H1 (cell line): ENCODE results near the gene ST8SIA4. TPM values are rescaled to one million over a fixed set of nuclear protein-coding genes. Genes with fewer than 3 reads are reported as not detected.

Experiments
- CTCF ChIA-PET: fragments of 300-600 bp; sonication (Branson Sonifier 250); formaldehyde crosslinking; loops from one replicate; lab custom pipeline; 2021; ENCODE audit not compliant: partially characterized antibody; lab: Charles Lee
- POLR2A ChIA-PET: fragments of 300-600 bp; sonication (Branson Sonifier 250); formaldehyde crosslinking; loops from one replicate; lab custom pipeline; 2021; ENCODE audit warnings: inconsistent platforms; ENCODE audit not compliant: partially characterized antibody; lab: Charles Lee
- DNase-seq, 2 experiments: peaks; one replicate each; pipeline versions ENCODE4 v3.0.0 to v3.0.0-alpha.2; 2010 to 2022; ENCODE audit warnings: low spot score in 2 of 2, low read depth in 1 of 2, mixed read lengths in 1 of 2
- FAIRE-seq: peaks from 2 replicates; lab custom pipeline; 2011; peaks lifted over from hg19 to GRCh38; lab: Jason Lieb, UNC
- H2AFZ ChIP-seq: 2 replicates; pipeline ENCODE4 v1.8.1; 2012; ENCODE audit warnings: low read length, inconsistent platforms
- H2AK5ac ChIP-seq: 2 replicates; pipeline ENCODE4 v1.6.1; 2013; ENCODE audit warnings: low read depth, low read length
- H2BK120ac ChIP-seq: replicated peaks from 2 replicates; pipeline ENCODE3; 2013; ENCODE audit warnings: low read depth, low read length, inconsistent platforms
- H2BK12ac ChIP-seq: 2 replicates; pipeline ENCODE4 v1.6.1; 2013; ENCODE audit warnings: low read depth, low read length
- H2BK15ac ChIP-seq: 2 replicates; pipeline ENCODE4 v1.6.1; 2013; ENCODE audit warnings: low read length
- H2BK20ac ChIP-seq: 2 replicates; pipeline ENCODE4 v1.6.1; 2013; ENCODE audit warnings: low read length
- H2BK5ac ChIP-seq: 2 replicates; pipeline ENCODE4 v1.6.1; 2013; ENCODE audit warnings: low read depth, low read length
- H3K14ac ChIP-seq: 2 replicates; pipeline ENCODE4 v1.6.1; 2013; ENCODE audit warnings: inconsistent platforms; ENCODE audit not compliant: insufficient read length
- H3K18ac ChIP-seq: 2 replicates; pipeline ENCODE4 v1.6.1; 2013; ENCODE audit warnings: low read length; ENCODE audit errors: extremely low read depth
- H3K23ac ChIP-seq: 2 replicates; pipeline ENCODE4 v1.6.1; 2013; ENCODE audit warnings: inconsistent platforms; ENCODE audit not compliant: insufficient read length
- H3K23me2 ChIP-seq: 2 replicates; pipeline ENCODE4 v1.6.1; 2013; ENCODE audit warnings: low read depth, low read length
- H3K27ac ChIP-seq: 2 replicates; pipeline ENCODE4 v1.6.1; 2011; ENCODE audit warnings: low read depth, low read length, inconsistent platforms
- H3K27me3 ChIP-seq, 4 experiments: replicated peaks in 1 of 4; 1 replicate in 1 of 4; 2 replicates in 3 of 4; pipeline versions ENCODE4 v1.6.1 to v1.8.1; 2011 to 2013; ENCODE audit warnings: low read length in 3 of 4, mild to moderate bottlenecking in 3 of 4, inconsistent platforms in 2 of 4, mixed read lengths in 2 of 4, moderate library complexity in 1 of 4; ENCODE audit not compliant: control insufficient read depth in 3 of 4, insufficient read depth in 3 of 4; ENCODE audit errors: extremely low read depth in 1 of 4
- H3K36me3 ChIP-seq, 4 experiments: 2 replicates each; pipeline versions ENCODE4 v1.6.1 to v1.8.1; 2011 to 2013; ENCODE audit warnings: mild to moderate bottlenecking in 4 of 4, low read length in 3 of 4, moderate library complexity in 2 of 4, control low read depth in 1 of 4, inconsistent platforms in 1 of 4; ENCODE audit not compliant: insufficient read depth in 4 of 4, control insufficient read depth in 2 of 4
- H3K4ac ChIP-seq: replicated peaks from 2 replicates; pipeline ENCODE3; 2013; ENCODE audit warnings: low read length, low read depth, mixed read lengths, inconsistent platforms; ENCODE audit not compliant: insufficient read length
- H3K4me1 ChIP-seq, 4 experiments: replicated peaks in 1 of 4; 1 replicate in 1 of 4; 2 replicates in 3 of 4; pipeline versions ENCODE4 v1.6.1 to v1.8.1; 2011 to 2013; ENCODE audit warnings: low read length in 3 of 4, inconsistent platforms in 2 of 4, mixed read lengths in 1 of 4; ENCODE audit not compliant: insufficient read depth in 4 of 4, control insufficient read depth in 3 of 4
- H3K4me2 ChIP-seq, 2 experiments: 2 replicates each; pipeline versions ENCODE4 v1.6.1 to v1.8.1; 2011 to 2013; ENCODE audit warnings: low read depth in 2 of 2, low read length in 2 of 2, control low read depth in 1 of 2, inconsistent platforms in 1 of 2, mild to moderate bottlenecking in 1 of 2; ENCODE audit not compliant: insufficient read depth in 1 of 2
- H3K4me3 ChIP-seq, 4 experiments: fragments of 200-600, 300-600 bp in 1 of 4; sonication (generic), shearing (Covaris generic), sonication (Bioruptor Twin) in 1 of 4; 2 replicates each; pipeline versions ENCODE4 v1.5.1 to v1.8.1; 2011 to 2016; ENCODE audit warnings: low read length in 4 of 4, low read depth in 3 of 4, control low read depth in 2 of 4, inconsistent platforms in 2 of 4, mild to moderate bottlenecking in 2 of 4, mixed read lengths in 1 of 4, moderate library complexity in 1 of 4; ENCODE audit not compliant: insufficient read depth in 2 of 4; ENCODE audit errors: extremely low read depth in 1 of 4
- H3K56ac ChIP-seq: replicated peaks from 2 replicates; pipeline ENCODE3; 2013; ENCODE audit warnings: low read depth, mild to moderate bottlenecking, mixed read lengths, low read length, inconsistent platforms; ENCODE audit not compliant: insufficient read length
- H3K79me1 ChIP-seq: 2 replicates; pipeline ENCODE4 v1.6.1; 2013; ENCODE audit warnings: low read depth, low read length, control low read depth
- H3K79me2 ChIP-seq, 2 experiments: 2 replicates each; pipeline versions ENCODE4 v1.6.1 to v1.8.1; 2012 to 2013; ENCODE audit warnings: low read length in 2 of 2, mild to moderate bottlenecking in 2 of 2, inconsistent platforms in 1 of 2; ENCODE audit not compliant: insufficient read depth in 2 of 2, control insufficient read depth in 1 of 2
- H3K9ac ChIP-seq, 4 experiments: replicated peaks in 1 of 4; 1 replicate in 1 of 4; 2 replicates in 3 of 4; pipeline versions ENCODE4 v1.6.1 to v1.8.1; 2011 to 2013; ENCODE audit warnings: low read depth in 3 of 4, low read length in 3 of 4, control low read depth in 2 of 4, mild to moderate bottlenecking in 2 of 4, moderate library complexity in 2 of 4, inconsistent platforms in 1 of 4; ENCODE audit errors: extremely low read depth in 1 of 4
- H3K9me3 ChIP-seq, 2 experiments: 2 replicates each; pipeline versions ENCODE4 v1.6.1 to v1.8.1; 2012 to 2013; ENCODE audit warnings: mild to moderate bottlenecking in 2 of 2, moderate library complexity in 2 of 2, control low read depth in 1 of 2, inconsistent platforms in 1 of 2, low read depth in 1 of 2, low read length in 1 of 2, mixed read lengths in 1 of 2; ENCODE audit not compliant: insufficient read depth in 2 of 2
- H4K20me1 ChIP-seq, 2 experiments: replicated peaks in 1 of 2; 2 replicates each; pipeline versions ENCODE3 to v1.8.1; 2011 to 2013; ENCODE audit warnings: inconsistent platforms in 2 of 2, low read length in 2 of 2, mild to moderate bottlenecking in 1 of 2; ENCODE audit not compliant: insufficient read depth in 2 of 2, control insufficient read depth in 1 of 2
- H4K5ac ChIP-seq: 2 replicates; pipeline ENCODE4 v1.6.1; 2013; ENCODE audit warnings: low read length, low read depth, mixed read lengths, inconsistent platforms; ENCODE audit not compliant: insufficient read length
- H4K8ac ChIP-seq: 2 replicates; pipeline ENCODE4 v1.8.0; 2013; ENCODE audit warnings: mild to moderate bottlenecking, moderate library complexity, low read length, inconsistent platforms; ENCODE audit not compliant: insufficient read depth; ENCODE audit errors: extremely low read depth
- H4K91ac ChIP-seq: replicated peaks from 2 replicates; pipeline ENCODE3; 2013; ENCODE audit warnings: low read length, mixed read lengths, inconsistent platforms; ENCODE audit not compliant: insufficient read length
- ASH2L ChIP-seq: fragments of 200-600, 300-600 bp; sonication (generic); IDR thresholded peaks from one replicate; pipeline ENCODE4 v1.7.1; 2017; ENCODE audit warnings: low read length
- CBX5 ChIP-seq: fragments of 300-800, 300-1000 bp; sonication (generic); IDR thresholded peaks from 2 replicates; pipeline ENCODE4 v1.7.1; 2016; ENCODE audit warnings: antibody characterized with exemption, low read length, low read depth
- FOSL1 ChIP-seq: IDR thresholded peaks from 2 replicates; pipeline ENCODE4 v1.6.1; 2011; ENCODE audit warnings: mild to moderate bottlenecking, low read depth, low read length, moderate library complexity; ENCODE audit not compliant: insufficient read depth
- KDM4A ChIP-seq: IDR thresholded peaks from one replicate; pipeline ENCODE4 v1.7.1; 2012; ENCODE audit warnings: low read depth, mild to moderate bottlenecking, moderate library complexity, low read length, inconsistent platforms; ENCODE audit not compliant: severe bottlenecking
- NANOG ChIP-seq: IDR thresholded peaks from 2 replicates; pipeline ENCODE4 v1.6.1; 2011; ENCODE audit warnings: low read length, low read depth, mild to moderate bottlenecking, inconsistent platforms; ENCODE audit not compliant: insufficient read depth, poor library complexity, severe bottlenecking
- POLR2A ChIP-seq, 2 experiments: IDR thresholded peaks; 1 replicate in 1 of 2; 2 replicates in 1 of 2; pipeline ENCODE4 v1.6.1; 2011; ENCODE audit warnings: low read depth in 2 of 2, low read length in 2 of 2, mild to moderate bottlenecking in 2 of 2; ENCODE audit errors: control extremely low read depth in 1 of 2
- SP4 ChIP-seq: IDR thresholded peaks from 2 replicates; pipeline ENCODE4 v1.6.1; 2012; ENCODE audit warnings: low read length, inconsistent platforms
- TAF7 ChIP-seq: optimal IDR thresholded peaks from 2 replicates; pipeline ENCODE3; 2011; ENCODE audit warnings: low read depth, mild to moderate bottlenecking, inconsistent platforms, low read length, moderate library complexity, borderline replicate concordance
- USF2 ChIP-seq: IDR thresholded peaks from 2 replicates; pipeline ENCODE4 v1.6.1; 2011; ENCODE audit warnings: low read length, improper control_type of control experiment
- YY1 ChIP-seq: IDR thresholded peaks from 2 replicates; pipeline ENCODE4 v1.6.1; 2011; ENCODE audit warnings: low read depth, mild to moderate bottlenecking, low read length
- polyA plus RNA-seq, 7 experiments: library from polyadenylated mRNA; depleted of rRNA in 3 of 7; stranded (reverse) in 5 of 7; unstranded in 2 of 7; fragments of >200 nt in 5 of 7; fragments of 200-250 nt in 2 of 7; gene quantifications; 1 replicate in 5 of 7; 2 replicates in 1 of 7; 4 replicates in 1 of 7; pipeline versions ENCODE4 v1.2.1 to v1.2.3, GENCODE V29; 2011 to 2013; ENCODE audit warnings: missing spikeins in 2 of 7, mixed read lengths in 2 of 7
- total RNA-seq: library from RNA; stranded (reverse); fragmentation: NEBNext Ultra II Directional; extraction: Animal tissue kit (Norgen Biotek cat#: 25700); gene quantifications from 2 replicates; pipeline ENCODE4 v1.2.1, GENCODE V29; 2021
- TF ChIP-seq, protein P1 (sequence below), 3 experiments: IDR thresholded peaks; 1 replicate in 2 of 3; 2 replicates in 1 of 3; pipeline versions ENCODE4 v1.5.1 to v1.6.1; 2011; ENCODE audit warnings: low read length in 3 of 3, mild to moderate bottlenecking in 3 of 3, inconsistent platforms in 2 of 3, low read depth in 1 of 3, moderate library complexity in 1 of 3; ENCODE audit not compliant: insufficient read depth in 1 of 3; ENCODE audit errors: control extremely low read depth in 1 of 3

ST8SIA4 gene
- total and polyA plus RNA-seq, 2 of the 8 experiments (the other 6 are each of a cell fraction or from before 2014, with no cell fraction given): 0.08 to 0.50 TPM

DNA sequence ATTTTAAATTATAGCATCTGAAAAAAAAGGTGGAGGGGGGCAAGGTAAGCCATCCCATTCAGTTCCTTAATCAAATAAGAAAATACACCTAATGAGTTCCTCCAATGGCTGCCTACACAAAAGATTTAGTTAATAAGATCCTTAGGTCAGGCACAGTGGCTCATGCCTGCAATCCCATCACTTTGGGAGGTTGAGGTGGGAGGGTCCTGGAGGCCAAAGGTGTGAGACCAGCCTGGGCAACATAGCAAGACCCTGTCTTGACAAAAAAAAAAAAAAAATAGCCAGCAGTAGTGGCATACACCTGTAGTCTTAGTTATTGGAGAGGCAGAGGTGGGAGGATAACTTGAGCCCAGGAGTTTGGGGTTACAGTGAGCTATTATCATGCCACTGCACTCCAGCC, 78.4 kb downstream of the ST8SIA4 start:
- DNase-seq (no peak), FAIRE-seq (no peak)
- Histone ChIP-seq H3K4ac (no peak overlapping the region), H3K27me3 (no peaks in the 10 kb centered on the region), H4K5ac (no peak overlapping the region), H4K20me1 (no peaks in the 10 kb centered on the region), H2BK20ac (no peak overlapping the region), H3K79me1 (no peaks in the 10 kb centered on the region), H2AK5ac (no peak overlapping the region), H3K36me3 (no peaks in the 10 kb centered on the region), H3K23ac (no peak overlapping the region), H2BK120ac (no peak overlapping the region), H4K91ac (no peak overlapping the region), H2BK15ac (no peak overlapping the region), H3K18ac (no peak overlapping the region), H3K23me2 (no peaks in the 10 kb centered on the region), H3K4me2 (no peak overlapping the region), H3K14ac (no peak overlapping the region), H2AFZ (no peak overlapping the region), H3K4me1 (no peaks in the 10 kb centered on the region; a peak in 1 of 7 replicates), H4K8ac (no peak overlapping the region), H3K4me3 (no peak overlapping the region), H2BK5ac (no peak overlapping the region), H3K27ac (no peak overlapping the region), H3K9ac (no peak overlapping the region), H3K56ac (no peak overlapping the region), H2BK12ac (no peak overlapping the region), H3K9me3 (no peaks in the 10 kb centered on the region), H3K79me2 (no peaks in the 10 kb centered on the region)
- TF ChIP-seq POLR2A (IDR thresholded peaks at IDR 0.05; ENCODE audit: control extremely low read depth in 1 of 2, low read depth in 2 of 2, low read length in 2 of 2) (no peak), TAF7 (no peak), CBX5 (no peak), SP4 (no peak), NANOG (no peak), USF2 (no peak), FOSL1 (no peak), YY1 (no peak), KDM4A (no peak), ASH2L (no peak)
- TF ChIP-seq, protein P1, sequence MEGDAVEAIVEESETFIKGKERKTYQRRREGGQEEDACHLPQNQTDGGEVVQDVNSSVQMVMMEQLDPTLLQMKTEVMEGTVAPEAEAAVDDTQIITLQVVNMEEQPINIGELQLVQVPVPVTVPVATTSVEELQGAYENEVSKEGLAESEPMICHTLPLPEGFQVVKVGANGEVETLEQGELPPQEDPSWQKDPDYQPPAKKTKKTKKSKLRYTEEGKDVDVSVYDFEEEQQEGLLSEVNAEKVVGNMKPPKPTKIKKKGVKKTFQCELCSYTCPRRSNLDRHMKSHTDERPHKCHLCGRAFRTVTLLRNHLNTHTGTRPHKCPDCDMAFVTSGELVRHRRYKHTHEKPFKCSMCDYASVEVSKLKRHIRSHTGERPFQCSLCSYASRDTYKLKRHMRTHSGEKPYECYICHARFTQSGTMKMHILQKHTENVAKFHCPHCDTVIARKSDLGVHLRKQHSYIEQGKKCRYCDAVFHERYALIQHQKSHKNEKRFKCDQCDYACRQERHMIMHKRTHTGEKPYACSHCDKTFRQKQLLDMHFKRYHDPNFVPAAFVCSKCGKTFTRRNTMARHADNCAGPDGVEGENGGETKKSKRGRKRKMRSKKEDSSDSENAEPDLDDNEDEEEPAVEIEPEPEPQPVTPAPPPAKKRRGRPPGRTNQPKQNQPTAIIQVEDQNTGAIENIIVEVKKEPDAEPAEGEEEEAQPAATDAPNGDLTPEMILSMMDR (IDR thresholded peaks at IDR 0.05; ENCODE audit: control extremely low read depth in 1 of 3, insufficient read depth in 1 of 3, low read depth in 1 of 3, low read length in 3 of 3): no peak
- ChIA-PET POLR2A (no interaction called here), CTCF (no interaction called here)
